A172 (cell line): ENCODE data around the gene ZCCHC8. TPM values are rescaled to one million over a fixed set of nuclear protein-coding genes. Genes with fewer than 3 reads are reported as not detected.
"Not testable (repeated sequence)": the region's sequence is repeated elsewhere in the genome, so short reads cannot be mapped to it uniquely, and the experiment has no call there.

Experiments used
- DNase-seq: peaks from one replicate; pipeline ENCODE4 v3.0.0-alpha.2; 2015; ENCODE audit warnings: low spot score
- total RNA-seq: library from RNA; depleted of rRNA; stranded (reverse); fragments of >200 nt; shearing (Covaris generic); gene quantifications from 2 replicates; pipeline ENCODE4 v1.2.3, GENCODE V29; 2014

The ZCCHC8 gene
- total RNA-seq, 1 experiment from 2014 or later, result 30.2 TPM

DNA sequence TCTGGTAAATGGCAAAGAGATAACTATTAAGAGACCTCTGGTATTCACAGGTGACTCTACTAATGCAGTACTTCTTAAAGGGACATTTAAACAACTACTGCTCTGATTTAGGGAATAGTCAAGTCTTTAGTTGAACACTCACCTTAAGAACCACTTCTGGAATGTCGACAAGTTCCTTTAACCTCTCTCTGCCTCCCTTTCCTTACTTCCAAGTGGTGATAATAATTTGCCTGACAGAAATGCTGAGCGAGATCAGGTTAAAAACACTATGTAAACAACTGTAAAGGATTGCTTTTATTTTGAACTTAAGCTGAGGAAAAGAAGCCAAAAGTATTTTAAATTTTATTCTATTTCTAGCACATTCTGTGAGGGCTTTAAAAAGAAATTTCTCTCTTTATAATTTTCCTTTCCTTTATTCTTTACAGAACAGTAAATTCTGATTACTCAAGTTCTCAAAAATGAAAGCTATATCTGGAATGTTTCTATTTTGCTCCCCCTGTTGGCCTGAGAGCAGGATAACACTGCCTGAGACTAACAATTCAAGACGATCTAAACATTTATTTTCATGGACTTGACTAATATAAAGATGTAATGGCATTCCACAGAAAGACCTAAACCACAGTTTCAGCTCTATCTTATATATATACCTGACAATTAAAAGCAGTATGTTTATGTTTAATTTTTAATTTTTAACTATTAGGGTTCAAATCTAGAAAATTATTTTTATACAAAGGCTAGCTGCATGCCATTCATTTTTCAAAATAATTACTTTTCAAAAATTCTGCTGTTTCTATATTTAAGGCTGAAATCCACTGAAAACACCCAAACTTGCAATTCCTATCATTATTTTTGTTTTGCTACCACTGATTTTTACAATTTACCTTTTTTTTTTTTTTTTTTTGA is 29.2 kb downstream of the ZCCHC8 start:
- DNase-seq, result peak; percentile 49

GRCh38 chr12:122470576-122470975 is 30.2 kb downstream of the ZCCHC8 start:
- DNase-seq, result not testable (repeated sequence)

GRCh38 chr12:122469856-122470255 is 30.9 kb downstream of the ZCCHC8 start:
- DNase-seq, result not testable (repeated sequence)

DNA sequence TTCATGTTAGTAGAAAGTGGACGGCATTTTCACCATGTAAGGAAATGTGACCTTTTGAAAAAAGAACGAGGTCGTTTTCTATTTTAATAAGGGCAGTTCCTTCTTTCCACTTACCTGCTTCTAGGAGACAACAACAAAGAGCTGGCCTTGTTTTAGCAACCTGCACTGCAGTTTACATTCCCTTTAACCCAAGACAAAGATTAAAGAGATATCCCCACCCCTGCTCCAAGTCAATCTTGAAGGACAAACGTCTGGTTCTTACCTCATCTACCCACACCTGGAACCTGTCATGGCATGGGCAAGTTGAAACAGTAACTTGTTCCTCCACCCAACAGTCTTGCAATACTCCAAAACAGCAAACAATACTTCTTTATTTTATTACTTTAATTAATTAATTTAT is 32.7 kb downstream of the ZCCHC8 start:
- no peak for DNase-seq

- peak; percentile 98 for DNase-seq
These were observed 36.3 kb downstream of the ZCCHC8 start for GRCh38 chr12:122464317-122465042.

GRCh38 chr12:122460641-122461040 is 40.1 kb downstream of the ZCCHC8 start:
- DNase-seq, result no peak

GRCh38 chr12:122460061-122460460 is 40.7 kb downstream of the ZCCHC8 start:
- no peak for DNase-seq

GRCh38 chr12:122459211-122459610 is 41.5 kb downstream of the ZCCHC8 start:
- no peak for DNase-seq

DNA sequence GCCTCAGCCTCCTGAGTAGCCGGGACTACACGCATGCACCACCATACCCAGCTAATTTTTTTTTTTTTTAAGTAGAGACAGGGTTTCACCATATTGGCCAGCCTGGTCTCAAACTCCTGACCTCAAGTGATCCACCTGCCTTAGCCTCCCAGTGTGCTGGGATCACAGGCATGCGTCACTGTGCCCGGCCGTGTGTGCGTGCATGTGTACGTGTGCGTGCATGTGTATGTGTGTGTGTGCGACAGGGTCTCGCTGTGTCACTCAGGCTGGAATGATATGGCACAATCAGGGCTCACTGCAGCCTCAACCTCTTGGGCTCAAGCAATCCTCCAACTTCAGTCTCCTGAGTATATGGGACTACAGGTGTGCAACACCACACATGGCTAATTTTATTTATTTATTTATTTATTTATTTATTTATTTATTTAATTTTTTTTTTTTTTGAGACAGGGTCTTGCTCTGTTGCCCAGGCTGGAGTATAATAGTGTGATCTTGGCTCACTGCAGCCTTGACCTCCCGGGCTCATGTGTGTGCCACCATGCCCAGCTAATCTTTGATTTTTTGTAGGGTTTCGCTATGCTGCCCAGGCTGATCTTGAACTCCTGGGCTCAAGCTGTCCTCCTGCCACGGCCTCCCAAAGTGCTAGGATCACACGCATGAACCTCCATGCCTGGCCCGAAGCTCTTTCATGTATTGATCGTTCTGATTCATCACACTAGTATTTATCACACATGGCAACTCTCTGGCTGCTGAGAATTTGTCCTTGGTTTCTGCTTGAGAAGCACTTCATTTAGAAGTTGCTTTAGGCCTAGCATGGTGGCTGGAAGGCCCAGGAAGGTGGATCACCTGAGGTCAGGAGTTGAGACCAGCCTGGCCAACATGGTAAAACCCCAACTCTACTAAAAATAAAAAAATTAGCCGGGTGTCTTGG is 42.4 kb downstream of the ZCCHC8 start:
- no peak for DNase-seq

DNA sequence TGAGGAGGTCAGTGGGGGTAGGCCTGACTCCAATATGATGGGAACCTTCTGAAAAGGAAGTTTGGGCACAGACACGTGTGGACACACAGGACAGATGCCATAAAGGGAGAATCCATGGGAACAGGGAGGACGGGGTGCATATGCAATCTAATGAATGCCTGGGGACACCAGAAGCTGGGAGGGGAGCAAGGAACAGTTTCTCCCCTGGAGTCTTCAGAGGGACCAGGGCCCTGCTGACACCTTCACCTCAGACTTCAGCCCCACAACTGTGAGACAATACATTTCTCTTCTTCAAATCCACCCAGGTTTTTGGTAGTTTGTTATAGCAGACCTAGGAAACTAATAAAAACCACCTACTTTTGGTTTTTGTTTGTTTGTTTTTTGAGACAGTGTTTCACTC is 43.1 kb downstream of the ZCCHC8 start:
- no peak for DNase-seq

DNA sequence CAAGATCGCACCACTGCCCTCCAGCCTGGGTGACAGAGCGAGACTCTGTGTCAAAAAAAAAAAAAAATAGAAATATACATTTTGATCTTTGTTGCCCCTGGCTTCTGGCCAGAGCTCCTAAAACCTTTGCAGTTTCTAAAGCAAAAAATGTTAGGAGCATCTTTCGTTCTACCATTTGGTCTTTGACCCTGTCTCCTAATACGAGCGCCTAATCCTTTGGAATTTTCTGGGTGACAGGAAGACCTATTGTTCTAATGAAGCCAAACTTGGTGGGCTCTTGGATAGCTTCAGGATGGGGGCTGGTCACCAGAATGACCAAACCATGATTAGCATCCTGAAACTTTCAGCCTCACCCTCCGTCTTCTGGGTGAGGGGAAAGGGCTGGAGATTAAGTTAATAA is 46.0 kb downstream of the ZCCHC8 start:
- DNase-seq, result no peak

DNA sequence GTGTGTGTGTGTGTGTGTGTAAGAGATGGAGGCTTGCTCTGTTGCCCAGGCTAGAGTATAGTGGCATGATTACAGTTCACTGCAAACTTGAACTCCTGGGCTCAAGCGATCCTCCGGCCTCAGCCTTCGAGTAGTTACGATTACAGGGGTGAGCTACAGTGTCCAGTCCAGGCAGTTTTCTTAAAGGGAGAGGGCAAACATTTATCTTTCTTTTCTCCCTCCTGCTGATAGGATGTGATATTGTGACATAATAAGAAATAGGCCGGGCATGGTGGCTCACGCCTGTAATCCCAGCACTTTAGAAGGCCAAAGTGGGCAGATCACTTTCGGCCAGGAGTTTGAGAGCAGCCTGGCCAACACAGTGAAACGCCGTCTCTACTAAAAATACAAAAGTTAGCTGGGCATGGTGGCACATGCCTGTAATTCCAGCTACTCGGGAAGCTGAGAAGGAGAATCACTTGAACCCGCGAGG is 46.4 kb downstream of the ZCCHC8 start:
- DNase-seq, result no peak

DNA sequence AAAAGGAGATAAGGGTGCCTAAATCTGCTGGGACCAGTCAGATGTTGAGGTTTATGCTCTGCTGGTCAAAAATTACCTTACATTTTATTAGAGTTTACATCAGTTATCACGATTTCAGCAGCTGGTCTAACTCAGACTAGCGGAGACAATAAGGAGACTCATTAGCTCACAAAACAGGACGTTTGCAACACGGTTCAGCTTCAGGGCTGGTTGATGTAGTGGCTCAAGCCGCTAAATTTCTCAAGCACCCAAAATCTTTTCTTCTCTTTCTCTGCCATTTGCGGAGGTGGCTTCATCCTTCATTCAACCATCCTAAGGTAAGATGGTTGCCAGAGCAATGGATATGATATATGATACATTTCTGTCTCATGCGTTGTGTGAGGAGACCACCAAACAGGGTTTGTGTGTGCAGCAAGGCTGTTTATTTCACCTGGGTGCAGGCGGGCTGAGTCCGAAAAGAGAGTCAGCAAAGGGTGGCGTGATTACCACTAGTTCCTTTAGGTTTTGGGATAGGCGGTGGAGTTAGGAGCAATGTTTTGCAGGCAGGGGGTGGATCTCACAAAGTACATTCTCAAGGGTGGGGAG is 47.9 kb downstream of the ZCCHC8 start:
- no peak for DNase-seq

DNA sequence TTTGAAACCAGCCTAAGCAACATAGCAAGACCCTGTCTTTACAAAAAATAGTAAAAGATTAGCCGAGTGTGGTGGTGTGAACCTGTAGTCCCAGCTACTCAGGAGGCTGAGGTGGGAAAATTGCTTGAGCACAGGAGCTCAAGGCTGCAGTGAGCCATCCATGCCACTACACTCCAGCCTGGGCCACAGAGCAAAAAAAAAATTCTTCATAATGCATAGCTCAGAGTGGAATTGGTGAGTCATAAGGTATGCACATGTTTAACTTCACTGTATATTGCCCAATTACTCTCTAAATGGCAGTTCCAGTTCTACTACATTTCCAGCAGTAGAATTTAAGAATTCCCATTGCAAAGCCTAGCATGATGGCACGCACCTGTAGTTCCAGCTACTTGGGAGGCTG is 51.4 kb downstream of the ZCCHC8 start:
- peak; percentile 81 for DNase-seq

DNA sequence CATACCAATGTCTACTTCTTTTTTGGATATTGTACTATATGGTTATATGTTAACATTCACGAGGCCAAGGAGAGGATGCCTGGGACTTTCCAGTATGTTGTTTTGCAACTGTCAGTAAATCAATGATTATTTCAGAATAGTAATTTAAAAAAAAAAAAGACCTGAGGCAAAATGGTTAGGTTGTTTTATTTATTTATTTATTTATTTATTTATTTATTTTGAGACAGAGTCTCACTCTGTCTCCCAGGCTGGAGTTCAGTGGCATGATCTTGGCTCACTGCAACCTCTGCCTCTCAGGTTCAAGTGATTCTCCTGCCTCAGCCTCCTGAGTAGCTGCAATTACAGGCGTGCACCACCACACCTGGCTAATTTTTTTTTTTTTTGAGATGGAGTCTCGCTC is 52.9 kb downstream of the ZCCHC8 start:
- not testable (repeated sequence) for DNase-seq

- DNase-seq, result not testable (repeated sequence)
These were observed 54.3 kb downstream of the ZCCHC8 start for GRCh38 chr12:122446390-122446789.

DNA sequence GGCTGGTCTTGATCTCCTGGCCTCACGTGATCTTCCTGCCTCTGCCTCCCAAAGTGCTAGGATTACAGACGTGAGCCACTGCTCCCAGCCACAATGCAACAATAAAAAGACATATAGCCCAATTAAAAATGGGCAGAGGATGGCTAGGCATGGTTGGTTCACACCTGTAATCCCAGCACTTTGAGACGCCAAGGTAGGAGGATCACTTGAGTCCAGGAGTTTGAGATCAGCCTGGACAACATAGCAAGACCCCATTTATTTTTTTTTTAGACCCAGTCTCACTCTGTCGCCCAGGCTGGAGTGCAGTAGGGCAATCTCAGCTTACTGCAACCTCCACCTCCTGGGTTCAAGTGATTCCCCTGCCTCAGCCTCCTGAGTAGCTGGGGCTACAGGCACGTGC is 56.7 kb downstream of the ZCCHC8 start:
- DNase-seq, result not testable (repeated sequence)

- DNase-seq, result not testable (repeated sequence)
These were observed 61.9 kb downstream of the ZCCHC8 start for GRCh38 chr12:122438822-122439221.

DNA sequence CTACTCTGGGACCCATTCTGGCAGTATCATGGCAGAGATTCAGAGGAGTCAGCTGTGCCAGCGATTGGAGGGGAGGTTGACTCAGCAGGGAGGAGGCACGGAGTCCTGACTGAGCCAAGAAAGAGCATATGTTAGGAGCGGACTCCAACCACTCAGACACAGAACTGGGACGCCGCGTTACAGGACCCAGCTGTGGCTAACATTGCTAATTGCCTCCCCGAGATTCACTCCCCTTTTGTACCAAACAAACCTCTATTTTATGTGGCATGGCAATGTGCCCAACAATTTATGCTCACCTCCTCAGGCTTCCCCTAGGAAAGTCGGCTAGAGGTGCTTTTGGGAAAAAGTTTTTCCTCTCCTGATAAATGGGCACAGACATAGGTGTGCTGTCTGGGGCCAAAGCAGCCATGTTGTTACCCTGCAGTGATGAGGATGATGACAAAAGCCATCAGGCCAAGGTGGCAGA is 63.0 kb downstream of the ZCCHC8 start:
- DNase-seq, result peak; percentile 76

DNA sequence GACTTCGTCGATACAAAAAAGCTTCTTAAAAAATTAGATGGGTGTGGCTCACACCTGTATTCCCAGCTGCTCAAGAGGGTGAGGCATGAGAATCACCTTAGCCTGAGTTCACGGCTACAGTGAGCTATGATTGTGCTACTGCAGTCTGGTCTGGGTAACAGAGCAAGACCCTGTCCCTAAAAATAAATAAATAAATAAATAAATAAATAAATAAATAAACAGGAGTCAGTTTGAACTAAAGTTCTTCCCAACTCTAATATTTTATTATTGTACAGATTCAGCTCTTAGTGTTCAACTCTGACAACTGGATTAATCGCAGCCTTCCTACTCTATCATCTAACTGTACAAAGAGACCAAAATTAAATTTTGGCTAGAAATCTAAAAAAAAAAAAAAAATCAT is 65.5 kb downstream of the ZCCHC8 start:
- DNase-seq, result no peak

GRCh38 chr12:122429043-122429442 is 71.7 kb downstream of the ZCCHC8 start:
- not testable (repeated sequence) for DNase-seq
